Measurements from ENCODE around the gene SCPEP1. TPM values are rescaled to one million over a fixed set of nuclear protein-coding genes. Genes with fewer than 3 reads are reported as not detected.

The SCPEP1 gene
- total RNA-seq, 1 experiment from 2014 or later, result 29.6 TPM

DNA sequence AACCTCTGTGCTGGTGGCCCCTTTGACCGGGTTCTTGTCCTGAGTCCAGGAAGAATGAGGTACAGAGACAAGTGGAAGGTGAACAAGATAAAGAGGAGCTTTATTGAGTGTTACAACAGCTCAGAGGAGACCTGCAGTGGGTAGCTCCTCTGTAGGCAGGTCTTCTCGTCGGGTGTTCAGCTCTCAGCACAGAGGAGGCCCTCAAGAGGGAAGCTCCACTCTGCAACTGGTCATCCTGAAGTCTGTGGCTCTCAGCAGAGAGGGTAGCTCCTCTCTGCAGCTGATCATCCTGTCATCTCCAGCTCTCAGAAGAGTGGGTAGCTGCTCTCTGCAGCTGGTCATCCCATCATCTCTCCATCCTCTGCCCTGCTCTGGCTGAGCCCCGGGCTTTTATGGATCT, 39.7 kb downstream of the SCPEP1 start:
- Histone ChIP-seq H3K23me2 (ENCODE audit: insufficient read length, low read depth, low read length, poor library complexity, severe bottlenecking) (no peaks in the 10 kb centered on the region), H4K8ac (replicated peaks; ENCODE audit: insufficient read length, low read depth, low read length) (no peak overlapping the region), H3T11ph (ENCODE audit: low read length) (no peak overlapping the region), H3K4ac (ENCODE audit: low read depth, low read length) (no peak overlapping the region), H2BK20ac (ENCODE audit: low read depth, low read length, poor library complexity, severe bottlenecking) (no peak overlapping the region), H2BK120ac (ENCODE audit: low read depth, low read length, poor library complexity, severe bottlenecking) (no peak overlapping the region), H3K18ac (ENCODE audit: insufficient read length, low read depth, low read length) (no peak overlapping the region), H4K20me1 (ENCODE audit: control insufficient read depth, insufficient read depth, insufficient read length) (no peaks in the 10 kb centered on the region), H2AFZ (ENCODE audit: low read length) (no peak overlapping the region), H3K14ac (ENCODE audit: insufficient read depth, low read length) (no peak overlapping the region), H2AK5ac (ENCODE audit: insufficient read length, low read length) (no peak overlapping the region), H2BK5ac (ENCODE audit: insufficient read length, low read length) (no peak overlapping the region), H3K4me1 (ENCODE audit: insufficient read depth, low read length) (peaks cover 15% of the 10 kb centered on the region; the same call in 1 of the 2 replicates), H3K9me3 (ENCODE audit: control insufficient read depth, low read depth, low read length) (no peaks in the 10 kb centered on the region), H4K5ac (ENCODE audit: insufficient read length, low read depth, low read length) (no peak overlapping the region), H3K27ac (ENCODE audit: insufficient read length, low read depth, low read length) (no peak overlapping the region), H2BK15ac (ENCODE audit: low read depth, low read length) (no peak overlapping the region), H3K79me2 (ENCODE audit: insufficient read depth, low read length) (no peaks in the 10 kb centered on the region), H3K4me2 (ENCODE audit: insufficient read depth, insufficient read length, low read length) (no peak overlapping the region), H3K9ac (ENCODE audit: extremely low read depth, insufficient read length, low read length) (no peak overlapping the region), H4K91ac (ENCODE audit: insufficient read length, low read depth, low read length) (no peak overlapping the region), H3K23ac (ENCODE audit: insufficient read length, low read depth, low read length) (no peak overlapping the region), H2BK12ac (ENCODE audit: insufficient read length, low read depth, low read length) (no peak overlapping the region), H3K27me3 (ENCODE audit: insufficient read depth, low read length) (no peaks in the 10 kb centered on the region), H3K79me1 (ENCODE audit: insufficient read depth, low read depth, low read length, poor library complexity, severe bottlenecking) (no peaks in the 10 kb centered on the region), H3K56ac (ENCODE audit: insufficient read length, low read depth, low read length) (no peak overlapping the region)
- TF ChIP-seq, protein P1, sequence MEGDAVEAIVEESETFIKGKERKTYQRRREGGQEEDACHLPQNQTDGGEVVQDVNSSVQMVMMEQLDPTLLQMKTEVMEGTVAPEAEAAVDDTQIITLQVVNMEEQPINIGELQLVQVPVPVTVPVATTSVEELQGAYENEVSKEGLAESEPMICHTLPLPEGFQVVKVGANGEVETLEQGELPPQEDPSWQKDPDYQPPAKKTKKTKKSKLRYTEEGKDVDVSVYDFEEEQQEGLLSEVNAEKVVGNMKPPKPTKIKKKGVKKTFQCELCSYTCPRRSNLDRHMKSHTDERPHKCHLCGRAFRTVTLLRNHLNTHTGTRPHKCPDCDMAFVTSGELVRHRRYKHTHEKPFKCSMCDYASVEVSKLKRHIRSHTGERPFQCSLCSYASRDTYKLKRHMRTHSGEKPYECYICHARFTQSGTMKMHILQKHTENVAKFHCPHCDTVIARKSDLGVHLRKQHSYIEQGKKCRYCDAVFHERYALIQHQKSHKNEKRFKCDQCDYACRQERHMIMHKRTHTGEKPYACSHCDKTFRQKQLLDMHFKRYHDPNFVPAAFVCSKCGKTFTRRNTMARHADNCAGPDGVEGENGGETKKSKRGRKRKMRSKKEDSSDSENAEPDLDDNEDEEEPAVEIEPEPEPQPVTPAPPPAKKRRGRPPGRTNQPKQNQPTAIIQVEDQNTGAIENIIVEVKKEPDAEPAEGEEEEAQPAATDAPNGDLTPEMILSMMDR (conservative IDR thresholded peaks at IDR 0.05), result no peak
- Mint-ChIP-seq H3K9me3 (peaks cover 3 to 8% of the 10 kb centered on the region in 2 experiments; a peak in 4 of 5 replicates), H3K36me3 (ENCODE audit: insufficient read depth in 1 of 3, low read depth in 3 of 3) (peaks cover 0 to 4% (median 2%) of the 10 kb centered on the region in 3 experiments; a peak in 2 of 7 replicates), H3K27ac (peak overlapping the region; percentile 89 to 92 (median 92); a peak in 6 of 7 replicates), H3K4me1 (peaks cover 35 to 51% of the 10 kb centered on the region in 2 experiments), H3K4me3 (no peak overlapping the region), H3K27me3 (ENCODE audit: low read depth) (no peaks in the 10 kb centered on the region)
- no peak for DNase-seq
- no CpG with 5 or more reads among the region's 4 CpGs for WGBS (ENCODE audit: extremely low coverage, insufficient read length, low lambda C conversion rate)
